Hepatocyte (in vitro differentiated cells): Measurements from ENCODE around the gene MACROD2. TPM values are rescaled to one million over a fixed set of nuclear protein-coding genes. Genes with fewer than 3 reads are reported as not detected.

Experiments used
- DNase-seq: peaks from one replicate; pipeline ENCODE4 v3.0.0-alpha.2; 2016; ENCODE audit warnings: low spot score
- H2AFZ ChIP-seq: fragments of 200-600 bp; sonication (generic); 2 replicates; pipeline ENCODE4 v1.6.0; 2016; ENCODE audit warnings: antibody characterized with exemption, mild to moderate bottlenecking
- H3K27ac ChIP-seq: fragments of 200-600 bp; sonication (generic); 2 replicates; pipeline ENCODE4 v1.5.1; 2016; ENCODE audit warnings: mild to moderate bottlenecking
- H3K27me3 ChIP-seq: fragments of 200-600 bp; sonication (generic); 2 replicates; pipeline ENCODE4 v1.6.1; 2016
- H3K36me3 ChIP-seq: fragments of 200-600 bp; sonication (generic); replicated peaks from 2 replicates; pipeline ENCODE4 v1.5.1; 2016; ENCODE audit warnings: low read depth; ENCODE audit not compliant: insufficient read depth
- H3K4me1 ChIP-seq: fragments of 200-600 bp; sonication (generic); 2 replicates; pipeline ENCODE4 v1.5.1; 2016; ENCODE audit warnings: mild to moderate bottlenecking, moderate library complexity; ENCODE audit not compliant: insufficient read depth
- H3K4me2 ChIP-seq: fragments of 200-600 bp; sonication (generic); 2 replicates; pipeline ENCODE4 v1.6.0; 2016
- H3K4me3 ChIP-seq: fragments of 200-600 bp; sonication (generic); 2 replicates; pipeline ENCODE4 v1.5.1; 2016; ENCODE audit warnings: mild to moderate bottlenecking
- H3K79me2 ChIP-seq: fragments of 200-600 bp; sonication (generic); 2 replicates; pipeline ENCODE4 v1.6.0; 2017; ENCODE audit warnings: mild to moderate bottlenecking
- H3K9me2 ChIP-seq: fragments of 200-600 bp; sonication (generic); replicated peaks from 2 replicates; pipeline ENCODE4 v1.6.0; 2017; ENCODE audit warnings: mild to moderate bottlenecking; ENCODE audit not compliant: insufficient read depth
- H3K9me3 ChIP-seq: fragments of 200-600 bp; sonication (generic); 2 replicates; pipeline ENCODE4 v1.5.1; 2016; ENCODE audit warnings: low read depth, mild to moderate bottlenecking
- H4K20me1 ChIP-seq: fragments of 200-600 bp; sonication (generic); 2 replicates; pipeline ENCODE4 v1.6.0; 2016; ENCODE audit warnings: mild to moderate bottlenecking; ENCODE audit not compliant: insufficient read depth, poor library complexity, severe bottlenecking
- CTCF ChIP-seq: fragments of 200-600 bp; sonication (generic); IDR thresholded peaks from 2 replicates; pipeline ENCODE4 v1.5.1; 2016; ENCODE audit warnings: antibody characterized with exemption, mild to moderate bottlenecking; ENCODE audit not compliant: poor library complexity
- EZH2 ChIP-seq: fragments of 200-600 bp; sonication (generic); IDR thresholded peaks from 2 replicates; pipeline ENCODE4 v1.6.1; 2016; ENCODE audit warnings: antibody characterized with exemption, mild to moderate bottlenecking, borderline replicate concordance
- EZH2phosphoT487 ChIP-seq: fragments of 200-600 bp; sonication (generic); IDR thresholded peaks from one replicate; pipeline ENCODE4 v1.6.1; 2018; ENCODE audit warnings: antibody characterized with exemption, mild to moderate bottlenecking, low read depth, moderate library complexity; ENCODE audit not compliant: unreplicated experiment, severe bottlenecking
- WGBS: methylation state at CpG from one replicate; pipeline ENCODE4 v1.1.6; 2016; ENCODE audit warnings: low lambda C conversion rate; ENCODE audit errors: missing lambda C conversion rate; 5-methylcytosine and 5-hydroxymethylcytosine counted together
- polyA plus RNA-seq: library from polyadenylated mRNA; unstranded; fragments of >200 nt; fragmentation: Nextera tagmentation; extraction: Ambion mirVana; gene quantifications from 2 replicates; pipeline ENCODE4 v1.2.1, GENCODE V29; 2016
- total RNA-seq: library from RNA; depleted of rRNA; stranded (reverse); fragments of >200 nt; gene quantifications from 2 replicates; pipeline ENCODE4 v1.2.3, GENCODE V29; 2014

The MACROD2 gene
- total and polyA plus RNA-seq, 2 experiments from 2014 or later: 2.4 to 3.1 TPM

GRCh38 chr20:16078172-16078898, 2083.0 kb downstream of the MACROD2 start:
- 82% methylated on average over 2 of the region's 2 CpGs for WGBS
- H4K20me1 ChIP-seq: no peaks in the 10 kb centered on the region
- H3K27ac ChIP-seq: no peak overlapping the region
- peak overlapping the region; percentile 14 for H2AFZ ChIP-seq
- no peak overlapping the region for H3K4me3 ChIP-seq
- no peaks in the 10 kb centered on the region for H3K79me2 ChIP-seq
- TF ChIP-seq EZH2phosphoT487: no peak
- no peak for TF ChIP-seq EZH2
- TF ChIP-seq CTCF: no peak
- H3K36me3 ChIP-seq: no peaks in the 10 kb centered on the region
- peaks cover 6% of the 10 kb centered on the region for H3K4me1 ChIP-seq
- no peaks in the 10 kb centered on the region for H3K9me2 ChIP-seq
- H3K4me2 ChIP-seq: no peak overlapping the region
- no peaks in the 10 kb centered on the region for H3K27me3 ChIP-seq
- no peaks in the 10 kb centered on the region for H3K9me3 ChIP-seq
- no peak for DNase-seq

- no peak for DNase-seq
- Histone ChIP-seq H3K4me1 (peaks cover 6% of the 10 kb centered on the region), H3K4me3 (no peak overlapping the region), H3K27me3 (no peaks in the 10 kb centered on the region), H3K79me2 (no peaks in the 10 kb centered on the region), H3K27ac (peak overlapping the region; percentile 28), H2AFZ (no peak overlapping the region), H3K36me3 (no peaks in the 10 kb centered on the region), H4K20me1 (no peaks in the 10 kb centered on the region), H3K4me2 (peak overlapping the region; percentile 24), H3K9me2 (no peaks in the 10 kb centered on the region), H3K9me3 (no peaks in the 10 kb centered on the region)
- TF ChIP-seq EZH2phosphoT487 (no peak), CTCF (no peak), EZH2 (no peak)
- WGBS: 75% methylated on average over 1 of the region's 1 CpG
These were observed 2086.1 kb downstream of the MACROD2 start for GRCh38 chr20:16081421-16081820.

- Histone ChIP-seq H3K79me2 (no peaks in the 10 kb centered on the region), H3K27ac (no peak overlapping the region), H2AFZ (no peak overlapping the region), H3K9me3 (no peaks in the 10 kb centered on the region), H4K20me1 (no peaks in the 10 kb centered on the region), H3K4me3 (no peak overlapping the region), H3K36me3 (no peaks in the 10 kb centered on the region), H3K4me1 (peaks cover 6% of the 10 kb centered on the region), H3K9me2 (no peaks in the 10 kb centered on the region), H3K27me3 (no peaks in the 10 kb centered on the region), H3K4me2 (no peak overlapping the region)
- WGBS: 95% methylated on average over 2 of the region's 2 CpGs
- TF ChIP-seq EZH2phosphoT487: no peak
- TF ChIP-seq CTCF: no peak
- DNase-seq: no peak
These were observed 2086.8 kb downstream of the MACROD2 start for GRCh38 chr20:16082051-16082550.
